ENCODE results near the gene BUB3.

BUB3 gene

DNA sequence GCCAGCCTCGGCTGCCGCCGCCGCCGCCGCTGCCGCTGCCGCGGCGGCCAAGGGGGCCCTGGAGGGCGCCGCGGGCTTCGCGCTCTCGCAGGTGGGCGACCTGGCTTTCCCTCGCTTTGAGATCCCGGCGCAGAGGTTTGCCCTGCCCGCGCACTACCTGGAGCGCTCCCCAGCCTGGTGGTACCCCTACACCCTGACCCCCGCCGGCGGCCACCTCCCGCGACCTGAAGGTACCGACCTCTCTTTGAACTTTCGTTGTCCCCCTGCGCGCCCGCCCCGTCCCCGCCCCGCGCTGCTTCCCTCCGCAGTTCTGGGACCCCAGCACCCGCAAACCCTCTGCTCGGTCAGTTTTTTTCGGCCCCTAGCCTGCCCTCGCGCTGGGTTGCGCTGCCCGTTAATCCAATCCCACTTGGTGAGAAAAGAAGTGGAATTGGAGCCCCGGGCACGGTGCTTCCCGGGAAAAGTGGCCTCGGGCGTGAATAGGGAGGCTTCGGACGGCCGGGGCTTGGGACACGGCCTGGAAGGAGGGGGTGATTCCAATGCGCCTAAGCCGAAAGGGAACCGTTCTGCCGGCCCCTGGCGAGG lies 17.9 kb upstream of the BUB3 start:
- TF ChIP-seq, protein P1, sequence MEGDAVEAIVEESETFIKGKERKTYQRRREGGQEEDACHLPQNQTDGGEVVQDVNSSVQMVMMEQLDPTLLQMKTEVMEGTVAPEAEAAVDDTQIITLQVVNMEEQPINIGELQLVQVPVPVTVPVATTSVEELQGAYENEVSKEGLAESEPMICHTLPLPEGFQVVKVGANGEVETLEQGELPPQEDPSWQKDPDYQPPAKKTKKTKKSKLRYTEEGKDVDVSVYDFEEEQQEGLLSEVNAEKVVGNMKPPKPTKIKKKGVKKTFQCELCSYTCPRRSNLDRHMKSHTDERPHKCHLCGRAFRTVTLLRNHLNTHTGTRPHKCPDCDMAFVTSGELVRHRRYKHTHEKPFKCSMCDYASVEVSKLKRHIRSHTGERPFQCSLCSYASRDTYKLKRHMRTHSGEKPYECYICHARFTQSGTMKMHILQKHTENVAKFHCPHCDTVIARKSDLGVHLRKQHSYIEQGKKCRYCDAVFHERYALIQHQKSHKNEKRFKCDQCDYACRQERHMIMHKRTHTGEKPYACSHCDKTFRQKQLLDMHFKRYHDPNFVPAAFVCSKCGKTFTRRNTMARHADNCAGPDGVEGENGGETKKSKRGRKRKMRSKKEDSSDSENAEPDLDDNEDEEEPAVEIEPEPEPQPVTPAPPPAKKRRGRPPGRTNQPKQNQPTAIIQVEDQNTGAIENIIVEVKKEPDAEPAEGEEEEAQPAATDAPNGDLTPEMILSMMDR (IDR thresholded peaks at IDR 0.05; ENCODE audit: insufficient read depth, missing control alignments), result no peak
- FAIRE-seq (no peak), DNase-seq (ENCODE audit: insufficient read length, low spot score) (no peak)

DNA sequence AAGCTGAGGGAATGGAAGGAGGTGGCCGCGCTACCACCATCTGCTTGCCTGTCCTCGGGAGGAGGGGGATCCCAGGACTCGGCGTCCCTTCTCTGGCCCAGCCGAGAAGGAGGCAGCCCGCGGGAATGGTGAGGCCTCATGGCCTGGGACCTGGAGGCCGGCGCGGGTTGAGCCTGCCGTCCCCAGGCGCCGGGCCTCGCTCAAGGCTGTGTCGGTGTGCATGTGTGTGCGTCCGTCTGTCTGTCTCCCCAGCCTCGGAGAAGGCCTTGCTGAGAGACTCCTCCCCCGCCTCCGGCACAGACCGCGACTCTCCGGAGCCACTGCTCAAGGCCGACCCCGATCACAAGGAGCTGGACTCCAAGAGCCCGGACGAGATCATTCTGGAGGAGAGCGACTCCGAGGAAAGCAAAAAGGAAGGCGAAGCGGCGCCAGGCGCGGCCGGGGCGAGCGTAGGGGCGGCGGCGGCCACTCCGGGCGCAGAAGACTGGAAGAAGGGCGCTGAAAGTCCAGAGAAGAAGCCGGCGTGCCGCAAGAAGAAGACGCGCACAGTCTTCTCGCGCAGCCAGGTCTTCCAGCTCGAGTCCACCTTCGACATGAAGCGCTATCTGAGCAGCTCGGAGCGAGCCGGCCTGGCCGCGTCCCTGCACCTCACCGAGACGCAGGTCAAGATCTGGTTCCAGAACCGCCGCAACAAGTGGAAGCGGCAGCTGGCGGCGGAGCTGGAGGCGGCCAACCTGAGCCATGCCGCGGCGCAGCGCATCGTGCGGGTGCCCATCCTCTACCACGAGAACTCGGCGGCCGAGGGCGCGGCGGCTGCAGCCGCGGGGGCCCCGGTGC lies 17.2 kb upstream of the BUB3 start:
- FAIRE-seq (no peak), DNase-seq (ENCODE audit: insufficient read length, low spot score) (no peak)
- TF ChIP-seq, protein P1 (IDR thresholded peaks at IDR 0.05; ENCODE audit: insufficient read depth, missing control alignments), result no peak

DNA sequence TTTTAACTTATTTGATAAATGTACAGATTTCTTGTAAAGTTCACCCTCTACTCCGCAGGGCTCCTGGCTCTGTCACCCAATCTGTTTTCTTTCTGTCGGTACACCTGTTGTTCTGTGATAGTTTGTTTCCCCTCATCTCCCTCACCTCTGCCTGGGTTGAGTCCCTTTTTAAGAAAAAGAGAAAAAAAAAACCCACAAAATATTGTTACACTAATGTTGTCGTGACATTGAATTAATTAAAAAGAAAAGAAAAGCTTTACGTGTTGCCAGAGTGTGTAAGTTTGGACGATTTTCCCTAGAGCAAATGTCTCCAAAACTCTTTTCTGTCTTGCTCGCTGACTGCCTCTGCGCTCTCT lies 15.1 kb upstream of the BUB3 start:
- FAIRE-seq (no peak), DNase-seq (ENCODE audit: insufficient read length, low spot score) (no peak)
- TF ChIP-seq, protein P1 (IDR thresholded peaks at IDR 0.05; ENCODE audit: insufficient read depth, missing control alignments), result no peak

DNA sequence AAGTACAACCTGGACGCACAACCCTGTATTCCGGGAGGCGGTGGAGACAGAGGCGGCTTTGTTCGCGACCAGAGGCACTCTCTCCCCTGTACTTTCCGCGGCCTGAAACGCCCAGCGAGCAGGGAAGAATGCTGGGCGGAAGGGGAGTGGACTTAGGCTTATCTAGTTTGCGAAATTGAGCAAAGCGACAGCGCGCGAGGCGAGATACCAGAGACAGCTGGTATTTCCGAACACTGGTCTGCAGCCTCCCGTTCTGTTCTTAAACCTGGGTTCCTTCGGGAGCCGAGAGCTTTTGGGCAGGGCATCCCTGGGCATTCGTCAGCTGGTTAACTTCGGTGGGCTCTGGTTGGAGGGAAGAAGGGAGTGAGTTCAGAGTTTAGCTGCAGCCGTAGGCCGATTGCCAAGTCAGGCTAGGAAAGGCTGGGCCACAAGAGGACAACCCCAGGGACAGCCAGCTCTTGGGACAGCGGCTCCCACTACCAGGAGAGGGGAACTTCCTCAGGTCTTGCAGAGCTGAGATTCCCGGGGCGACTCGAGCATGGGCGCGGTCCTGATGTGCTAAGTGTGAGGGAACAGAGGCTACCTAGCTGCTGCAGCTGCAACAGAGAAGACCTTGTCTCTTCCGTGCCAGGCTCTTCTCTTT lies 14.6 kb upstream of the BUB3 start:
- no peak for FAIRE-seq
- no peak for DNase-seq (ENCODE audit: insufficient read length, low spot score)
- TF ChIP-seq, protein P1 (IDR thresholded peaks at IDR 0.05; ENCODE audit: insufficient read depth, missing control alignments), result no peak

DNA sequence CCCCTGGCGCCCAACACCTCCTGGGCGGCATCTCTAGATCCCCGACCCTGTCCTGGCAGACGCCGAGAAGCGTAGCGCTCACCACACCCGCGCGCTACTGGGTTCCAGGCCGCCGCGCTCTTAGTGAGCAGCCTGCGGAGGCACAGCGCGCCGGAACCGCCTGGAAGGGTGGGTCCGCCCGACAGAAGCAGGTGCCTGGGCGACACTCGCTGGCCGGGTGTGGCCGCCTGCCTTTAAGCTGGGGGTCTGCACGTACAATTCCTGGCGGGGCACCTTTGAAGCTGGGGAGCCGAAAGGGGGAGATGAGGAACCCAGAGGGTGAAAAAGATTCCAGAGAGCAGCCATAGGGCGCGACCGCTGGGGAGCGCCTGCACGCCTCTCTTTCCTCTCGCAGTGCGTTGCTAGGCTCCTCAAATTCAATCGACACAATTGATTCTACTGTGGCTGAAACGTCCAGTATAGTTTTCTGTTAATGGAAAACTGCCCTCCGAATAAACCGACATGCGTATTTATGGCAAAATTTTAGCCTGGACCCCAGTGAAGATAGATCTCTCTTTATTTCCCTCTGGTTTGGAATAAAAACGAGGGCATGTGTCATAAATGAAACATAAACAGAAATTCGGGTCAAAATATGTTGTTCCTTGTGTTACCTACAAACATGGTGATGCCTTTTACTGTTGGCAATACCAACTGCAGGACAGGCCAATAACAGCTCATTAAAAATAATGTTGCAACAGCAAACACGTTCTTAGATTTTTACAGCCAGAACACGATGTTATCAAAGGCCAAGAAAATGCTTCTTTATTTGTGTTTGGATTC lies 13.8 kb upstream of the BUB3 start:
- TF ChIP-seq, protein P1 (IDR thresholded peaks at IDR 0.05; ENCODE audit: insufficient read depth, missing control alignments), result peak; percentile 13
- FAIRE-seq (no peak), DNase-seq (ENCODE audit: insufficient read length, low spot score) (no peak)

DNA sequence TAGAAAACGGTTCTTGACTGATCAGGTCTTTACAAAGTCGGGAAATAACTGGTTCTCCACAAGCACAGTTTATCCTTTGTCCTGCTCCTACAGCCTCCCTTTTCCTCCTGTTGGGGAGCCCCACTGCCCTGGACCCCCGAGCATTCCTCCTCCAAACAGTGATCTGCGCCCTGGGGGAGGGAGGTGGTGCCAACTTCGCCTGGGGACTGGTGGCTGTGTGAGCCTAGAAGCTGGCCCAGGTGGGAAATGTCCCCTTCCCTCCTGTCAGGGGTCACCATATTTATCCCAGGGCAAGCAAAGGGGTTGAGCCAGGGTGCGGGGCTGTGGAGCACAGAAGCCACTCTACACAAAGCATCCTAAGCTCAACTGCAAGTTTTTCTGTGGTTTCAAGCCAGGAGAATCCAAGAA lies 13.2 kb upstream of the BUB3 start:
- TF ChIP-seq, protein P1 (IDR thresholded peaks at IDR 0.05; ENCODE audit: insufficient read depth, missing control alignments), result no peak
- no peak for DNase-seq (ENCODE audit: insufficient read length, low spot score)
- FAIRE-seq, result no peak

Measured in D721Med (cell line).